Neural cell (in vitro differentiated cells): ENCODE data around the gene ANKK1. TPM values are rescaled to one million over a fixed set of nuclear protein-coding genes. Genes with fewer than 3 reads are reported as not detected.

Source experiments
- H2AFZ ChIP-seq: fragments of 200-600, 300-800 bp; sonication (generic), shearing (Covaris generic); 2 replicates; pipeline ENCODE4 v1.6.0; 2014; ENCODE audit warnings: low read depth, mild to moderate bottlenecking, antibody characterized with exemption, low read length, moderate library complexity
- H3F3A ChIP-seq: fragments of 200-600 bp; shearing (Covaris generic); 2 replicates; pipeline ENCODE4 v1.6.1; 2016; ENCODE audit warnings: mild to moderate bottlenecking, moderate library complexity, mixed read lengths, antibody characterized with exemption, low read length; ENCODE audit not compliant: insufficient read depth, poor library complexity, severe bottlenecking
- H3K27ac ChIP-seq: fragments of 200-600, 300-800 bp; sonication (generic), shearing (Covaris generic); 2 replicates; pipeline ENCODE4 v1.5.1; 2014; ENCODE audit warnings: mild to moderate bottlenecking, low read length, moderate library complexity
- H3K27me3 ChIP-seq: fragments of 300-800, 200-600 bp; sonication (generic), shearing (Covaris generic); 2 replicates; pipeline ENCODE4 v1.6.0; 2014; ENCODE audit warnings: mild to moderate bottlenecking, low read depth, low read length, moderate library complexity; ENCODE audit not compliant: insufficient read depth
- H3K36me3 ChIP-seq: fragments of 300-800, 200-600 bp; sonication (generic), shearing (Covaris generic); 2 replicates; pipeline ENCODE4 v1.5.1; 2014; ENCODE audit warnings: mild to moderate bottlenecking, antibody characterized with exemption, low read length, moderate library complexity; ENCODE audit not compliant: insufficient read depth
- H3K4me2 ChIP-seq: fragments of 300-800, 200-600 bp; sonication (generic), shearing (Covaris generic); 2 replicates; pipeline ENCODE4 v1.6.0; 2014; ENCODE audit warnings: mild to moderate bottlenecking, low read length
- H3K4me3 ChIP-seq: fragments of 300-800, 200-600 bp; sonication (generic), shearing (Covaris generic); 2 replicates; pipeline ENCODE4 v1.5.1; 2014; ENCODE audit warnings: mild to moderate bottlenecking, low read length, moderate library complexity
- H3K79me2 ChIP-seq: fragments of 200-600 bp; shearing (Covaris generic); replicated peaks from 2 replicates; pipeline ENCODE4 v1.6.0; 2014; ENCODE audit warnings: mild to moderate bottlenecking, low read length, moderate library complexity; ENCODE audit not compliant: insufficient read depth
- H3K9ac ChIP-seq: fragments of 300-800, 200-600 bp; sonication (generic), shearing (Covaris generic); 2 replicates; pipeline ENCODE4 v1.6.1; 2016; ENCODE audit warnings: mild to moderate bottlenecking, low read length, mixed read lengths
- H3K9me2 ChIP-seq: fragments of 200-600 bp; shearing (Covaris generic); 2 replicates; pipeline ENCODE4 v1.6.1; 2016; ENCODE audit warnings: mild to moderate bottlenecking, low read length, mixed read lengths; ENCODE audit not compliant: insufficient read depth
- H3K9me3 ChIP-seq: fragments of 200-600, 300-800 bp; sonication (generic), shearing (Covaris generic); 2 replicates; pipeline ENCODE4 v1.6.1; 2016; ENCODE audit warnings: mild to moderate bottlenecking, mixed run types, low read length, moderate library complexity, mixed read lengths
- H4K20me1 ChIP-seq: fragments of 200-600 bp; shearing (Covaris generic); 2 replicates; pipeline ENCODE4 v1.6.1; 2016; ENCODE audit warnings: mild to moderate bottlenecking, mixed run types; ENCODE audit not compliant: insufficient read depth
- EP300 ChIP-seq: fragments of 450-650 bp; conservative IDR thresholded peaks from 2 replicates; pipeline ENCODE4 v1.6.1; 2014; ENCODE audit warnings: antibody characterized with exemption, mild to moderate bottlenecking, moderate library complexity; ENCODE audit not compliant: poor library complexity, severe bottlenecking
- EZH2 ChIP-seq: fragments of 200-600, 300-800 bp; shearing (Covaris generic), sonication (generic); IDR thresholded peaks from 2 replicates; pipeline ENCODE4 v1.6.1; 2014; ENCODE audit warnings: antibody characterized with exemption, low read length, borderline replicate concordance, mild to moderate bottlenecking; ENCODE audit not compliant: insufficient read depth, poor library complexity, severe bottlenecking
- MXI1 ChIP-seq: fragments of 450-650 bp; conservative IDR thresholded peaks from 2 replicates; pipeline ENCODE4 v1.6.1; 2014; ENCODE audit warnings: antibody characterized with exemption, mild to moderate bottlenecking; ENCODE audit not compliant: poor library complexity, severe bottlenecking
- POLR2AphosphoS5 ChIP-seq: IDR thresholded peaks from 2 replicates; pipeline ENCODE4 v1.6.1; 2012
- RAD21 ChIP-seq: fragments of 450-650 bp; conservative IDR thresholded peaks from 2 replicates; pipeline ENCODE4 v1.6.1; 2014; ENCODE audit warnings: antibody characterized with exemption, mild to moderate bottlenecking, moderate library complexity
- SMC3 ChIP-seq: fragments of 450-650 bp; conservative IDR thresholded peaks from 2 replicates; pipeline ENCODE4 v1.6.1; 2014; ENCODE audit warnings: antibody characterized with exemption, mild to moderate bottlenecking, moderate library complexity; ENCODE audit not compliant: poor library complexity
- TAF1 ChIP-seq: IDR thresholded peaks from 2 replicates; pipeline ENCODE4 v1.6.1; 2012; ENCODE audit warnings: low read depth
- polyA plus RNA-seq: library from polyadenylated mRNA; depleted of rRNA; stranded (reverse); fragments of >200 nt; gene quantifications from 2 replicates; pipeline ENCODE4 v1.2.3, GENCODE V29; 2014
- TF ChIP-seq, protein P1 (sequence below): IDR thresholded peaks from 2 replicates; pipeline ENCODE4 v1.6.1; 2012; ENCODE audit warnings: borderline replicate concordance
- TF ChIP-seq, protein P2 (sequence below): fragments of 450-650 bp; IDR thresholded peaks from 2 replicates; pipeline ENCODE4 v1.5.1; 2014; ENCODE audit warnings: antibody characterized with exemption, mild to moderate bottlenecking, moderate library complexity; ENCODE audit not compliant: poor library complexity, severe bottlenecking

ANKK1 gene
- polyA plus RNA-seq, 1 donor from 2014 or later: not detected

DNA sequence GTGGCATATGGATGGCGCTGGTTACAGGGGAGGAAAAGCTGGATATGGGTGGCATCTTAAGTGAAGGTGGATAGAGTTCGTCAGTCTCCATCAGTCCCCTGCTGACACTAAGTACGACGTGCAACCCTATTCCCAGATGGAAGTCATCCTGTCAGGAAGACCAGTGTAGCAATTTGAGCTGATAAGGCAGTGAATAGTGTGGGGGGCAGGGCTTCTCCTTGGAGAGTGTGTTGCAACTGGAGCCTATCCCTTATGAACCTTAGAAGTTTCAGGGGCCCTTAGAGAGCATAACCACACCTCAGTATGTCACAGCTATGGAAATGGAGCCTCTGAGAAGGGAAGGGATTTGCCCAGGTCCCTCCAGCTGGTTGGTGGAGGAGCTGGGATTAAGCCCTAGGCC, 36.1 kb upstream of the ANKK1 start:
- Histone ChIP-seq H4K20me1 (no peaks in the 10 kb centered on the region), H3K79me2 (no peaks in the 10 kb centered on the region), H3K36me3 (no peaks in the 10 kb centered on the region), H2AFZ (no peak overlapping the region), H3K27me3 (no peaks in the 10 kb centered on the region), H3K4me2 (no peak overlapping the region), H3F3A (no peaks in the 10 kb centered on the region), H3K27ac (no peak overlapping the region), H3K9me2 (no peaks in the 10 kb centered on the region), H3K4me3 (no peak overlapping the region), H3K9ac (no peak overlapping the region), H3K9me3 (peaks cover 5% of the 10 kb centered on the region)
- TF ChIP-seq TAF1 (no peak), EZH2 (no peak), SMC3 (no peak), RAD21 (no peak), MXI1 (no peak), EP300 (no peak)
- TF ChIP-seq, protein P1, sequence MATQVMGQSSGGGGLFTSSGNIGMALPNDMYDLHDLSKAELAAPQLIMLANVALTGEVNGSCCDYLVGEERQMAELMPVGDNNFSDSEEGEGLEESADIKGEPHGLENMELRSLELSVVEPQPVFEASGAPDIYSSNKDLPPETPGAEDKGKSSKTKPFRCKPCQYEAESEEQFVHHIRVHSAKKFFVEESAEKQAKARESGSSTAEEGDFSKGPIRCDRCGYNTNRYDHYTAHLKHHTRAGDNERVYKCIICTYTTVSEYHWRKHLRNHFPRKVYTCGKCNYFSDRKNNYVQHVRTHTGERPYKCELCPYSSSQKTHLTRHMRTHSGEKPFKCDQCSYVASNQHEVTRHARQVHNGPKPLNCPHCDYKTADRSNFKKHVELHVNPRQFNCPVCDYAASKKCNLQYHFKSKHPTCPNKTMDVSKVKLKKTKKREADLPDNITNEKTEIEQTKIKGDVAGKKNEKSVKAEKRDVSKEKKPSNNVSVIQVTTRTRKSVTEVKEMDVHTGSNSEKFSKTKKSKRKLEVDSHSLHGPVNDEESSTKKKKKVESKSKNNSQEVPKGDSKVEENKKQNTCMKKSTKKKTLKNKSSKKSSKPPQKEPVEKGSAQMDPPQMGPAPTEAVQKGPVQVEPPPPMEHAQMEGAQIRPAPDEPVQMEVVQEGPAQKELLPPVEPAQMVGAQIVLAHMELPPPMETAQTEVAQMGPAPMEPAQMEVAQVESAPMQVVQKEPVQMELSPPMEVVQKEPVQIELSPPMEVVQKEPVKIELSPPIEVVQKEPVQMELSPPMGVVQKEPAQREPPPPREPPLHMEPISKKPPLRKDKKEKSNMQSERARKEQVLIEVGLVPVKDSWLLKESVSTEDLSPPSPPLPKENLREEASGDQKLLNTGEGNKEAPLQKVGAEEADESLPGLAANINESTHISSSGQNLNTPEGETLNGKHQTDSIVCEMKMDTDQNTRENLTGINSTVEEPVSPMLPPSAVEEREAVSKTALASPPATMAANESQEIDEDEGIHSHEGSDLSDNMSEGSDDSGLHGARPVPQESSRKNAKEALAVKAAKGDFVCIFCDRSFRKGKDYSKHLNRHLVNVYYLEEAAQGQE: no peak
- TF ChIP-seq, protein P2, sequence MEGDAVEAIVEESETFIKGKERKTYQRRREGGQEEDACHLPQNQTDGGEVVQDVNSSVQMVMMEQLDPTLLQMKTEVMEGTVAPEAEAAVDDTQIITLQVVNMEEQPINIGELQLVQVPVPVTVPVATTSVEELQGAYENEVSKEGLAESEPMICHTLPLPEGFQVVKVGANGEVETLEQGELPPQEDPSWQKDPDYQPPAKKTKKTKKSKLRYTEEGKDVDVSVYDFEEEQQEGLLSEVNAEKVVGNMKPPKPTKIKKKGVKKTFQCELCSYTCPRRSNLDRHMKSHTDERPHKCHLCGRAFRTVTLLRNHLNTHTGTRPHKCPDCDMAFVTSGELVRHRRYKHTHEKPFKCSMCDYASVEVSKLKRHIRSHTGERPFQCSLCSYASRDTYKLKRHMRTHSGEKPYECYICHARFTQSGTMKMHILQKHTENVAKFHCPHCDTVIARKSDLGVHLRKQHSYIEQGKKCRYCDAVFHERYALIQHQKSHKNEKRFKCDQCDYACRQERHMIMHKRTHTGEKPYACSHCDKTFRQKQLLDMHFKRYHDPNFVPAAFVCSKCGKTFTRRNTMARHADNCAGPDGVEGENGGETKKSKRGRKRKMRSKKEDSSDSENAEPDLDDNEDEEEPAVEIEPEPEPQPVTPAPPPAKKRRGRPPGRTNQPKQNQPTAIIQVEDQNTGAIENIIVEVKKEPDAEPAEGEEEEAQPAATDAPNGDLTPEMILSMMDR: no peak

DNA sequence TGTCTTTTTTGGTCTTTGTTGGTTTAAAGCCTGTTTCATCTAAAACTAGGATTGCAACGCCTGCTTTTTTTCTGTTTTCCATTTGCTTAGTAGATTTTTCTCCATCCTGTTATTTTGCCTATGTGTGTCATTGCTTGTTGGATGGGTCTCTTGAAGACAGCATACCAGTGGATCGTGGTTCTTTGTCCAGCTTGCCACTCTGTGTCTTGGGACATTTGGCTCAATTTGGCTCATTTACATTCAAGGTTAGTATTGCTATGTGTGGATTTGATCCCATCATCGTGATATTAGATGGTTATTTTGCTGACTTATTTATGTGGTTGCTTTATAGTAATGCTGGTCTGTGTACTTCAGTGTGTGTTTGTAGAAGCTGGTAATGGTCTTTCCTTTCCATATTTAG, 31.4 kb upstream of the ANKK1 start:
- H3F3A ChIP-seq: no peaks in the 10 kb centered on the region
- no peaks in the 10 kb centered on the region for H3K36me3 ChIP-seq
- H3K9ac ChIP-seq: no peak overlapping the region
- no peak overlapping the region for H3K4me2 ChIP-seq
- H4K20me1 ChIP-seq: no peaks in the 10 kb centered on the region
- no peak overlapping the region for H3K4me3 ChIP-seq
- TF ChIP-seq EP300: no peak
- no peak for TF ChIP-seq EZH2
- no peak for TF ChIP-seq POLR2AphosphoS5
- TF ChIP-seq RAD21: no peak
- no peak for TF ChIP-seq TAF1
- TF ChIP-seq MXI1: no peak
- TF ChIP-seq, protein P2: no peak
- no peak for TF ChIP-seq SMC3
- TF ChIP-seq, protein P1: no peak
- H3K27me3 ChIP-seq: no peaks in the 10 kb centered on the region
- peaks cover 5% of the 10 kb centered on the region for H3K9me3 ChIP-seq
- H2AFZ ChIP-seq: no peak overlapping the region
- no peak overlapping the region for H3K27ac ChIP-seq
- H3K9me2 ChIP-seq: no peaks in the 10 kb centered on the region
- H3K79me2 ChIP-seq: no peaks in the 10 kb centered on the region
